GM08714 (cell line): ENCODE results near the gene KCNQ1.

Experiments
- H3K4me3 ChIP-seq: fragments of 200-500 bp; sonication (Bioruptor generic); 2 replicates; pipeline ENCODE4 v1.5.1; 2014; ENCODE audit warnings: mild to moderate bottlenecking, low read length, inconsistent platforms
- ZNF274 ChIP-seq: IDR thresholded peaks from 2 replicates; pipeline ENCODE4 v1.6.1; 2012; ENCODE audit warnings: mild to moderate bottlenecking, low read depth, low read length

Gene KCNQ1

GRCh38 chr11:2574043-2574552, 129.3 kb downstream of the KCNQ1 start:
- H3K4me3 ChIP-seq: no peak overlapping the region
- TF ChIP-seq ZNF274: no peak

- H3K4me3 ChIP-seq: no peak overlapping the region
- no peak for TF ChIP-seq ZNF274
Measured at GRCh38 chr11:2574553-2575535, 130.0 kb downstream of the KCNQ1 start.

- no peak for TF ChIP-seq ZNF274
- H3K4me3 ChIP-seq: no peak overlapping the region
Measured at GRCh38 chr11:2575591-2576051, 130.8 kb downstream of the KCNQ1 start.

- no peak for TF ChIP-seq ZNF274
- no peak overlapping the region for H3K4me3 ChIP-seq
Measured at GRCh38 chr11:2576111-2576510, 131.3 kb downstream of the KCNQ1 start.

GRCh38 chr11:2576549-2576948, 131.7 kb downstream of the KCNQ1 start:
- H3K4me3 ChIP-seq: no peak overlapping the region
- no peak for TF ChIP-seq ZNF274

- no peak overlapping the region for H3K4me3 ChIP-seq
- no peak for TF ChIP-seq ZNF274
Measured at GRCh38 chr11:2577031-2577990, 132.5 kb downstream of the KCNQ1 start.

- TF ChIP-seq ZNF274: no peak
Measured at GRCh38 chr11:2577991-2578928, 133.5 kb downstream of the KCNQ1 start.

GRCh38 chr11:2578929-2579270, 134.1 kb downstream of the KCNQ1 start:
- no peak overlapping the region for H3K4me3 ChIP-seq
- TF ChIP-seq ZNF274: no peak

More at GRCh38 chr11:2577991-2578928, 133.5 kb downstream of the KCNQ1 start:
- no peak overlapping the region for H3K4me3 ChIP-seq

- no peak for TF ChIP-seq ZNF274
Measured at GRCh38 chr11:2579315-2580060, 134.7 kb downstream of the KCNQ1 start.

GRCh38 chr11:2580061-2580421, 135.2 kb downstream of the KCNQ1 start:
- no peak for TF ChIP-seq ZNF274
- H3K4me3 ChIP-seq: no peak overlapping the region

More at GRCh38 chr11:2579315-2580060, 134.7 kb downstream of the KCNQ1 start:
- H3K4me3 ChIP-seq: no peak overlapping the region

GRCh38 chr11:2580571-2581001, 135.8 kb downstream of the KCNQ1 start:
- no peak for TF ChIP-seq ZNF274
- no peak overlapping the region for H3K4me3 ChIP-seq

GRCh38 chr11:2581151-2581930, 136.5 kb downstream of the KCNQ1 start:
- TF ChIP-seq ZNF274: no peak
- H3K4me3 ChIP-seq: no peak overlapping the region
